ENCODE results near the gene ZNF20.

Gene ZNF20

GRCh38 chr19:12139885-12140544, at the start of gene ZNF20:
ZNF20 (minus strand) TSS chr19:12140350; CDS start chr19:12140182, 168 bp downstream.
- TF ChIP-seq CTCF (conservative IDR thresholded peaks at IDR 0.05; ENCODE audit: low read depth, low read length) = no peak
- Histone ChIP-seq H3K36me3 (ENCODE audit: insufficient read depth) (no peaks in the 10 kb centered on the region), H3K27ac (no peak within 1 kb of the TSS), H3K4me3 (IDR thresholded peaks at IDR 0.05; ENCODE audit: insufficient read depth, low read depth, low read length) (no peak within 1 kb of the TSS), H3K4me1 (ENCODE audit: low read depth, poor library complexity, severe bottlenecking) (no peaks in the 10 kb centered on the region), H3K79me2 (ENCODE audit: insufficient read depth, low read depth) (no peaks in the 10 kb centered on the region), H3K9ac (peak within 1 kb of the TSS; percentile 29; the same call in 1 of the 2 replicates), H4K20me1 (ENCODE audit: insufficient read depth) (no peaks in the 10 kb centered on the region), H3K27me3 (ENCODE audit: insufficient read depth, low read depth) (no peaks in the 10 kb centered on the region), H3K4me2 (peak within 1 kb of the TSS; percentile 67), H2AFZ (ENCODE audit: low read depth) (peak within 1 kb of the TSS; percentile 81)

- Histone ChIP-seq H3K27ac (no peak overlapping the region), H3K4me1 (ENCODE audit: low read depth, poor library complexity, severe bottlenecking) (no peaks in the 10 kb centered on the region), H3K4me2 (no peak overlapping the region), H3K4me3 (IDR thresholded peaks at IDR 0.05; ENCODE audit: insufficient read depth, low read depth, low read length) (no peak overlapping the region), H3K36me3 (ENCODE audit: insufficient read depth) (peaks cover 18% of the 10 kb centered on the region; the same call in 1 of the 2 replicates), H3K79me2 (ENCODE audit: insufficient read depth, low read depth) (no peaks in the 10 kb centered on the region), H3K9ac (no peak overlapping the region), H2AFZ (ENCODE audit: low read depth) (no peak overlapping the region), H4K20me1 (ENCODE audit: insufficient read depth) (no peaks in the 10 kb centered on the region; the same call in 1 of the 2 replicates), H3K27me3 (ENCODE audit: insufficient read depth, low read depth) (no peaks in the 10 kb centered on the region)
- no peak for TF ChIP-seq CTCF (conservative IDR thresholded peaks at IDR 0.05; ENCODE audit: low read depth, low read length)
Observed at GRCh38 chr19:12187625-12188024, 47.5 kb upstream of the ZNF20 start.

- no peaks in the 10 kb centered on the region for H3K27me3 ChIP-seq (ENCODE audit: insufficient read depth, low read depth)
- no peak overlapping the region for H2AFZ ChIP-seq (ENCODE audit: low read depth)
- no peaks in the 10 kb centered on the region for H4K20me1 ChIP-seq (ENCODE audit: insufficient read depth)
- H3K4me2 ChIP-seq = no peak overlapping the region
- no peak overlapping the region for H3K4me3 ChIP-seq (IDR thresholded peaks at IDR 0.05; ENCODE audit: insufficient read depth, low read depth, low read length)
- peaks cover 1% of the 10 kb centered on the region; the same call in 1 of the 2 replicates for H3K36me3 ChIP-seq (ENCODE audit: insufficient read depth)
- no peaks in the 10 kb centered on the region for H3K79me2 ChIP-seq (ENCODE audit: insufficient read depth, low read depth)
- no peaks in the 10 kb centered on the region for H3K4me1 ChIP-seq (ENCODE audit: low read depth, poor library complexity, severe bottlenecking)
- no peak for TF ChIP-seq CTCF (conservative IDR thresholded peaks at IDR 0.05; ENCODE audit: low read depth, low read length)
- no peak overlapping the region for H3K27ac ChIP-seq
- no peak overlapping the region for H3K9ac ChIP-seq
Observed at GRCh38 chr19:12180377-12180776, 40.2 kb upstream of the ZNF20 start.

- H3K9ac ChIP-seq = no peak overlapping the region
- H3K79me2 ChIP-seq (ENCODE audit: insufficient read depth, low read depth) = peaks cover 40% of the 10 kb centered on the region
- no peak for TF ChIP-seq CTCF (conservative IDR thresholded peaks at IDR 0.05; ENCODE audit: low read depth, low read length)
- H3K4me3 ChIP-seq (IDR thresholded peaks at IDR 0.05; ENCODE audit: insufficient read depth, low read depth, low read length) = no peak overlapping the region
- H4K20me1 ChIP-seq (ENCODE audit: insufficient read depth) = no peaks in the 10 kb centered on the region
- no peaks in the 10 kb centered on the region for H3K27me3 ChIP-seq (ENCODE audit: insufficient read depth, low read depth)
- no peak overlapping the region for H3K27ac ChIP-seq
- no peaks in the 10 kb centered on the region for H3K36me3 ChIP-seq (ENCODE audit: insufficient read depth)
- H2AFZ ChIP-seq (ENCODE audit: low read depth) = no peak overlapping the region
- H3K4me2 ChIP-seq = no peak overlapping the region
- H3K4me1 ChIP-seq (ENCODE audit: low read depth, poor library complexity, severe bottlenecking) = peaks cover 6% of the 10 kb centered on the region
Observed at GRCh38 chr19:12166626-12167025, 26.5 kb upstream of the ZNF20 start.
